Measurements from ENCODE around the gene CEACAM1.

DNA sequence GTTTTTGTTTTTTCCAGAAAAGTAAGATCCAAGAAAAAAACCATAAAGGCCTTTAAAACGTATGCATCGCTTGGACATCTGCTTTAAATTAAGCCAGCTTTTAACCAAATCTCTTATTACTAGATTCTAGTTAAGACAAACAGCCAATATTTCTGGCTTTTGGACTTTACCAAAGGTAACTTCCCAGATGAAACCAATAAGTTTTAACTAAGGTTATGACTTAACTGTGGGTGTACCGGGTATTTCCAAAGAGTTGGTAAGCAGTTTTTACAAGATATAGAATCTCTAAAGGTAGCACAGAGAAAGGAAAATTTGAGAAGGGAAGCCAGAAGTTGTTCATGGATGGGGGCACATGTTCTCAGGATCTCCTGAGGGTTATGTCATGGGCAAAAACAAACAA is 34.0 kb downstream of the CEACAM1 start:
- no peak for TF ChIP-seq YY1 (IDR thresholded peaks at IDR 0.05; ENCODE audit: insufficient read depth, insufficient read length)
- no peak for TF ChIP-seq ZNF274 (IDR thresholded peaks at IDR 0.05; ENCODE audit: low read depth, low read length)

Measured in NT2/D1 (cell line).